ENCODE data around the gene CWF19L1. TPM values are rescaled to one million over a fixed set of nuclear protein-coding genes. Genes with fewer than 3 reads are reported as not detected.

The CWF19L1 gene
- total RNA-seq, 1 donor from 2014 or later, result 18.9 TPM

DNA sequence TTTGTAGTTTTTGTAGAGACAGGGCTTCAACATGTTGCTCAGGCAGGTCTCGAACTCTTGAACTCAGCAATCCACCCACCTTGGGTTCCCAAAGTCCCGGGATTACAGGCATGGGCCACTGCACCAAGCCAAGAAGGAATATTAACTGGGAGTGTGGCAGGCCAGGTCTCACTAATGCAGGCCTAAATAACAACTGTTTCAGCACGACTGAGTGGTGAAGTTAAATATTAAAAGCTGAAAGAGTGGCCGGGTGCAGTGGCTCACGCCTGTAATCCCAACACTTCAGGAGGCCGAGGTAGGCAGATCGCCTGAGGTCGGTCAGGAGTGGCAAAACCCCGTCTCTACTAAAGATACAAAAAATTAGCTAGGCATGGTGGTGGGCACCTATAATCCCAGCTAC lies 59.2 kb downstream of the CWF19L1 start:
- Mint-ChIP-seq H3K4me1 (ENCODE audit: unreplicated experiment) (peaks cover 9% of the 10 kb centered on the region), H3K27ac (ENCODE audit: unreplicated experiment) (no peak overlapping the region), H3K4me3 (ENCODE audit: unreplicated experiment) (no peak overlapping the region), H3K36me3 (ENCODE audit: unreplicated experiment) (peaks cover 42% of the 10 kb centered on the region), H3K9me3 (ENCODE audit: unreplicated experiment) (no peaks in the 10 kb centered on the region), H3K27me3 (ENCODE audit: unreplicated experiment) (no peaks in the 10 kb centered on the region)
- DNase-seq (ENCODE audit: extremely low spot score, unreplicated experiment), result no peak
- no peak for TF ChIP-seq CTCF (IDR thresholded peaks at IDR 0.05)

GRCh38 chr10:100204370-100204769 lies 63.1 kb downstream of the CWF19L1 start:
- TF ChIP-seq CTCF (IDR thresholded peaks at IDR 0.05), result no peak
- H3K27me3 Mint-ChIP-seq (ENCODE audit: unreplicated experiment), result no peaks in the 10 kb centered on the region
- no peak overlapping the region for H3K4me3 Mint-ChIP-seq (ENCODE audit: unreplicated experiment)
- H3K9me3 Mint-ChIP-seq (ENCODE audit: unreplicated experiment), result no peaks in the 10 kb centered on the region
- peaks cover 5% of the 10 kb centered on the region for H3K4me1 Mint-ChIP-seq (ENCODE audit: unreplicated experiment)
- no peak overlapping the region for H3K27ac Mint-ChIP-seq (ENCODE audit: unreplicated experiment)
- H3K36me3 Mint-ChIP-seq (ENCODE audit: unreplicated experiment), result peaks cover 56% of the 10 kb centered on the region
- DNase-seq (ENCODE audit: extremely low spot score, unreplicated experiment), result no peak

DNA sequence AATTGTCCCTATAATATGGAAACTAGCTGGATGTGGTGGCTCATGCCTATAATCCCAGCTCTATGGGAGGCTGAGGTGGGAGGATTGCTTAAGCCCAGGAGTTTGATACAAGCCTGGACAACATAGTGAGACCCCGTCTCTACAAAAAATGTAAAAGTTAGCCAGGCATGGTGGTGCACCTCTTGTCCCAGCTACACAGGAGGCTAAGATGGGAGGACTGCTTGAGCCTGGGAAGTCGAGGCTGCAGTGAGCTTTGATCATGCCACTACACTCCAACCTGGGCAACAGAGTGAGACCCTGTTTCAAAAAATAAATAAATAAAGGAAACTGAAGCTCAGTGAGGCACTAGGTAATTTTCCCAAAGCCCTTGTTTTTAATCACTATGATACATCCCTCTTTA lies 65.9 kb downstream of the CWF19L1 start:
- H3K27me3 Mint-ChIP-seq (ENCODE audit: unreplicated experiment), result no peaks in the 10 kb centered on the region
- H3K4me3 Mint-ChIP-seq (ENCODE audit: unreplicated experiment), result no peak overlapping the region
- TF ChIP-seq CTCF (IDR thresholded peaks at IDR 0.05), result no peak
- peaks cover 71% of the 10 kb centered on the region for H3K36me3 Mint-ChIP-seq (ENCODE audit: unreplicated experiment)
- H3K9me3 Mint-ChIP-seq (ENCODE audit: unreplicated experiment), result no peaks in the 10 kb centered on the region
- no peak overlapping the region for H3K27ac Mint-ChIP-seq (ENCODE audit: unreplicated experiment)
- H3K4me1 Mint-ChIP-seq (ENCODE audit: unreplicated experiment), result no peaks in the 10 kb centered on the region
- no peak for DNase-seq (ENCODE audit: extremely low spot score, unreplicated experiment)

DNA sequence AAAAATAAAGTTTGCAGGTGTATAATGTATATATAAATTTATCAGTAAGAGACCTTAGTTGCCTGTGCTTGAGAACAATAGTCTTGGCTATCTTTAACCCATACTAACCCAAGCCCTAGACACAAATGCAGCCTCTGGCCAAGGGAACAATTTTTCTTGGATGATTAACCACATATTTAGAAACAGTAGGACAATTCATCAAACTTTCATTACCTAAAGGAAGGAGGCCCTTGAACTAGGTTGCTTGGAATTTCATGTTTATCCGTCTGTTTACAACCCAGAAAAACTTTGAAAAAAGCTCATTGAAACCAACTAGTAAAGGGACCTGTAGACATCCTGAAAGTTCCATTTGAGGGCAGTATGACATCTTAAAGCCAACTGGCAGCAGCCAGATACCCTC lies 72.7 kb downstream of the CWF19L1 start:
- DNase-seq (ENCODE audit: extremely low spot score, unreplicated experiment), result no peak
- Mint-ChIP-seq H3K9me3 (ENCODE audit: unreplicated experiment) (no peaks in the 10 kb centered on the region), H3K27me3 (ENCODE audit: unreplicated experiment) (no peaks in the 10 kb centered on the region), H3K36me3 (ENCODE audit: unreplicated experiment) (peaks cover 48% of the 10 kb centered on the region), H3K4me1 (ENCODE audit: unreplicated experiment) (no peaks in the 10 kb centered on the region), H3K27ac (ENCODE audit: unreplicated experiment) (no peak overlapping the region), H3K4me3 (ENCODE audit: unreplicated experiment) (no peak overlapping the region)
- no peak for TF ChIP-seq CTCF (IDR thresholded peaks at IDR 0.05)

GRCh38 chr10:100192350-100192749 lies 75.1 kb downstream of the CWF19L1 start:
- peaks cover 4% of the 10 kb centered on the region for H3K4me1 Mint-ChIP-seq (ENCODE audit: unreplicated experiment)
- H3K9me3 Mint-ChIP-seq (ENCODE audit: unreplicated experiment), result no peaks in the 10 kb centered on the region
- no peaks in the 10 kb centered on the region for H3K27me3 Mint-ChIP-seq (ENCODE audit: unreplicated experiment)
- H3K4me3 Mint-ChIP-seq (ENCODE audit: unreplicated experiment), result no peak overlapping the region
- DNase-seq (ENCODE audit: extremely low spot score, unreplicated experiment), result no peak
- no peak overlapping the region for H3K27ac Mint-ChIP-seq (ENCODE audit: unreplicated experiment)
- H3K36me3 Mint-ChIP-seq (ENCODE audit: unreplicated experiment), result peaks cover 32% of the 10 kb centered on the region
- TF ChIP-seq CTCF (IDR thresholded peaks at IDR 0.05), result no peak

All from osteocyte (in vitro differentiated cells).